ENCODE results near the gene ARHGEF17.

- TF ChIP-seq ZNF704 (tag by site-specific recombination; IDR thresholded peaks at IDR 0.05), result no peak
- TF ChIP-seq CTCF (tag by site-specific recombination; IDR thresholded peaks at IDR 0.05), result no peak
- TF ChIP-seq ZNF830 (tag by site-specific recombination; IDR thresholded peaks at IDR 0.05; ENCODE audit: low read depth), result no peak
- no peak for TF ChIP-seq ZBTB20 (tag by site-specific recombination; IDR thresholded peaks at IDR 0.05)
- no peak for TF ChIP-seq ZEB2 (tag by site-specific recombination; IDR thresholded peaks at IDR 0.05)
- no peak for TF ChIP-seq ZNF600 (tag by site-specific recombination; IDR thresholded peaks at IDR 0.05)
- TF ChIP-seq ZNF670 (tag by site-specific recombination; IDR thresholded peaks at IDR 0.05; ENCODE audit: low read depth), result no peak
Observed at GRCh38 chr11:73372375-73372993, 64.4 kb downstream of the ARHGEF17 start.
